Upper lobe of left lung (tissue), 4 donors: ENCODE results near the gene EID1.

Experiments
- EP300 ChIP-seq, 4 donors: sonication (generic); formaldehyde crosslinking; IDR thresholded peaks; one replicate each; pipeline ENCODE4 v1.5.1; 2017; ENCODE audit warnings: antibody characterized with exemption in 4 of 4, control low read depth in 2 of 4
- POLR2A ChIP-seq, 4 donors: fragments of 450-650 bp; IDR thresholded peaks; one replicate each; pipeline ENCODE4 v1.5.1; 2016 to 2017; ENCODE audit warnings: antibody characterized with exemption in 4 of 4, mild to moderate bottlenecking in 2 of 4
- POLR2AphosphoS5 ChIP-seq, 2 donors: sonication (generic); formaldehyde crosslinking; IDR thresholded peaks; one replicate each; pipeline ENCODE4 v1.5.1; 2017; ENCODE audit warnings: antibody characterized with exemption in 2 of 2
- TF ChIP-seq, protein P1 (sequence below), 6 experiments: fragments of 450-650 bp in 4 of 6; fragments of 200-600 bp in 2 of 6; sonication (generic) in 2 of 6; IDR thresholded peaks; one replicate each; pipeline ENCODE4 v1.5.1; 2016 to 2019; ENCODE audit warnings: antibody characterized with exemption in 6 of 6

DNA sequence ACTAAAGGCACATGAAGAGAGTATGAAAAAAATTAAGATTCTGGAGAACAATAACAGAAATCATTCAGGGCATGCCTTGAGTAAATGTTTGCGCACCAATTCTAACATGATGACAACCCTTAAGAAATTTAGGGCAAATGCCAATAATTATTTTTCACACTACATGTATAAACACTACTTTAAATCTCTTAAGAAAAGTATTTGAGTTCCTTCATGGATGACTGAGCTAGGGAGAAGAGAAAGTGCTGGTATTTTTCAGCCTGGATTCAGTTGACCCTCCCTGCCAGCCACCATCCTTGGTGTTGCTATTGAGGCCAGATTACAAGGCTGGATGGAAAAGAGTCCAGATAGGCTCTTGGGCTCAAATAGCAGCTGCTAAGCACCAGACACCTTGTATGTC, 8.0 kb upstream of the EID1 start:
- TF ChIP-seq POLR2A (IDR thresholded peaks at IDR 0.05): no peak
- TF ChIP-seq, protein P1, sequence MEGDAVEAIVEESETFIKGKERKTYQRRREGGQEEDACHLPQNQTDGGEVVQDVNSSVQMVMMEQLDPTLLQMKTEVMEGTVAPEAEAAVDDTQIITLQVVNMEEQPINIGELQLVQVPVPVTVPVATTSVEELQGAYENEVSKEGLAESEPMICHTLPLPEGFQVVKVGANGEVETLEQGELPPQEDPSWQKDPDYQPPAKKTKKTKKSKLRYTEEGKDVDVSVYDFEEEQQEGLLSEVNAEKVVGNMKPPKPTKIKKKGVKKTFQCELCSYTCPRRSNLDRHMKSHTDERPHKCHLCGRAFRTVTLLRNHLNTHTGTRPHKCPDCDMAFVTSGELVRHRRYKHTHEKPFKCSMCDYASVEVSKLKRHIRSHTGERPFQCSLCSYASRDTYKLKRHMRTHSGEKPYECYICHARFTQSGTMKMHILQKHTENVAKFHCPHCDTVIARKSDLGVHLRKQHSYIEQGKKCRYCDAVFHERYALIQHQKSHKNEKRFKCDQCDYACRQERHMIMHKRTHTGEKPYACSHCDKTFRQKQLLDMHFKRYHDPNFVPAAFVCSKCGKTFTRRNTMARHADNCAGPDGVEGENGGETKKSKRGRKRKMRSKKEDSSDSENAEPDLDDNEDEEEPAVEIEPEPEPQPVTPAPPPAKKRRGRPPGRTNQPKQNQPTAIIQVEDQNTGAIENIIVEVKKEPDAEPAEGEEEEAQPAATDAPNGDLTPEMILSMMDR (IDR thresholded peaks at IDR 0.05): no peak
- TF ChIP-seq EP300 (IDR thresholded peaks at IDR 0.05): no peak
- no peak for TF ChIP-seq POLR2AphosphoS5 (IDR thresholded peaks at IDR 0.05)
